Transverse colon (tissue), 4 donors: ENCODE data around the gene MRPS21. TPM values are rescaled to one million over a fixed set of nuclear protein-coding genes. Genes with fewer than 3 reads are reported as not detected.

Source experiments
- DNase-seq: peaks from one replicate; pipeline ENCODE4 v3.0.0-alpha.2; 2019
- H3K27ac ChIP-seq, 4 donors: fragments of 200-600 bp; sonication (generic); 2 replicates each; pipeline ENCODE4 v1.5.1; 2016 to 2018; ENCODE audit warnings: inconsistent platforms in 4 of 4
- H3K27me3 ChIP-seq: fragments of 200-600 bp; sonication (generic); 2 replicates; pipeline ENCODE4 v1.5.1; 2017; ENCODE audit warnings: inconsistent platforms
- H3K36me3 ChIP-seq, 4 donors: fragments of 200-600 bp; sonication (generic); 2 replicates each; pipeline ENCODE4 v1.5.1; 2017 to 2019; ENCODE audit warnings: inconsistent platforms in 4 of 4
- H3K4me1 ChIP-seq, 4 donors: fragments of 200-600 bp; sonication (generic); 2 replicates each; pipeline ENCODE4 v1.5.1; 2017 to 2020; ENCODE audit warnings: inconsistent platforms in 4 of 4
- H3K4me3 ChIP-seq, 4 donors: fragments of 200-600 bp; sonication (generic); 1 replicate in 1 of 4; 2 replicates in 3 of 4; pipeline versions ENCODE4 v1.5.1 to v1.6.1; 2017 to 2019; ENCODE audit warnings: inconsistent platforms in 4 of 4
- H3K9me3 ChIP-seq, 2 donors: fragments of 200-600 bp; sonication (generic); 2 replicates each; pipeline ENCODE4 v1.5.1; 2017 to 2019; ENCODE audit warnings: inconsistent platforms in 2 of 2
- CTCF ChIP-seq, 5 experiments: fragments of 200-600 bp in 3 of 5; fragments of 450-650 bp in 2 of 5; sonication (generic) in 3 of 5; IDR thresholded peaks; 1 replicate in 2 of 5; 2 replicates in 3 of 5; pipeline ENCODE4 v1.5.1; 2016 to 2017; ENCODE audit warnings: antibody characterized with exemption in 5 of 5, inconsistent platforms in 3 of 5, mild to moderate bottlenecking in 2 of 5, moderate library complexity in 1 of 5
- EP300 ChIP-seq: sonication (generic); formaldehyde crosslinking; IDR thresholded peaks from one replicate; pipeline ENCODE4 v1.6.1; 2017; ENCODE audit warnings: antibody characterized with exemption, low read depth
- POLR2A ChIP-seq: fragments of 450-650 bp; IDR thresholded peaks from one replicate; pipeline ENCODE4 v1.6.1; 2016; ENCODE audit warnings: antibody characterized with exemption, mild to moderate bottlenecking, moderate library complexity
- POLR2AphosphoS5 ChIP-seq, 3 donors: sonication (generic); formaldehyde crosslinking; IDR thresholded peaks; one replicate each; pipeline ENCODE4 v1.6.1; 2016; ENCODE audit warnings: antibody characterized with exemption in 3 of 3
- WGBS, 2 donors: methylation state at CpG; one replicate each; pipeline ENCODE4 v1.1.5; 2018; ENCODE audit warnings: low coverage in 1 of 2; 5-methylcytosine and 5-hydroxymethylcytosine counted together
- in situ Hi-C, 4 donors: fragments of 200-750 bp; cut with MboI; loops; one replicate each; pipeline versions ENCODE4 v1.15.0 to v1.15.1; 2017; ENCODE audit warnings: low sequenced_read_pairs in 3 of 4, low pct_ligation_motif_present in 1 of 4, low pct_unique_long_range_greater_than_20kb in 1 of 4
- intact Hi-C: fragments of 100-400 bp; cut with DNase I; formaldehyde crosslinking; loops from one replicate; pipeline ENCODE4 v1.15.1; 2023; ENCODE audit warnings: low total_unique reads
- total RNA-seq, 4 donors: library from RNA; depleted of rRNA; stranded (reverse); fragments of >200 nt; gene quantifications; one replicate each; pipeline ENCODE4 v1.1.0, GENCODE V29; 2016

The MRPS21 gene
- total RNA-seq, 4 donors from 2014 or later, result 8.6 to 31.6 (median 25.7) TPM

DNA sequence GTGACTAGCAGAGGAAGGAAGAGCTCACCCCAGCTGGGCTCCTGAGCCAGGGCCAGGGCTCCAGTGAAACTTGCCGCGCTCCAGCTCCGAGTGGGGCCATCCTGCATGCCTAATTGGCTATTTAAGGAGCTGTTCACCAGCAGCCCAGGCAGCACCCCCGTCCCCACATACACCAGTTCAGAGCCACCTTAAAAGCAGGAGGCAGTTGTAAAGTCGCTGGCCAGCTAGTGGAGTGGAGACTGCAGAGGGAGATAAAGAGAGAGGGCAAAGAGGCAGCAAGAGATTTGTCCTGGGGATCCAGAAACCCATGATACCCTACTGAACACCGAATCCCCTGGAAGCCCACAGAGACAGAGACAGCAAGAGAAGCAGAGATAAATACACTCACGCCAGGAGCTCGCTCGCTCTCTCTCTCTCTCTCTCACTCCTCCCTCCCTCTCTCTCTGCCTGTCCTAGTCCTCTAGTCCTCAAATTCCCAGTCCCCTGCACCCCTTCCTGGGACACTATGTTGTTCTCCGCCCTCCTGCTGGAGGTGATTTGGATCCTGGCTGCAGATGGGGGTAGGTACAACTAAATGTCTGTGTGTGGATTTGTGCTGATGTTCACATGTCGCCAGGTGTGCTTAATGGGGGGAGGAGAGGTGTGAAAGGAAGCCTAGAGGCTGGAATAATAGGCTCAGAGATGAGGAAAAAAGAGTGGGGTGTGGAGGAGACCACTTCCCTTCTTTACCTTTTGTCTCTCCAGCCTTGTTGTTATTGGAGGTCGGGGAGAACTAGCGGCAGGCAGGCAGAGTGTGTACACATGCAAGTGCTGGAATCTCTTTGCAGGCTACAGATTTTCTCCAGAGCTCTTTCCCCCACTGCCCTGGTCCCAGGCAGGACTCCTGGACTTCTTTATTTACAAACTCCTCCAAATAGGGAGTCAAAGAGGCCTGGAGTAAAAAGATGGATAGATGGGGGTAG is 35.8 kb upstream of the MRPS21 start, which contains the start of gene CA14:
Gene CA14 (plus strand): TSS at position 151 of the 962 bp plus-strand sequence. CDS start 355 bp downstream, at position 506.
- peaks cover 8 to 34% (median 23%) of the 10 kb centered on the region in 4 donors for H3K4me1 ChIP-seq
- intact Hi-C loops (no loop called here), in situ Hi-C loops (no loop called here)
- TF ChIP-seq EP300 (no peak), POLR2AphosphoS5 (IDR thresholded peaks at IDR 0.05) (no peak), POLR2A (no peak), CTCF (IDR thresholded peaks at IDR 0.05) (no peak)
- 46 to 55% methylated on average over 4 to 12 of the region's 13 CpGs for WGBS, 2 donors
- no peak within 1 kb of the TSS for H3K4me3 ChIP-seq
- DNase-seq, result no peak
- no peaks in the 10 kb centered on the region for H3K9me3 ChIP-seq
- H3K27ac ChIP-seq, result peak within 1 kb of the TSS in 3 of 4 donors; percentile 31 to 75 (median 74)
- no peaks in the 10 kb centered on the region for H3K36me3 ChIP-seq
- peaks cover 4% of the 10 kb centered on the region for H3K27me3 ChIP-seq

- Histone ChIP-seq H3K36me3 (no peaks in the 10 kb centered on the region), H3K27me3 (peaks cover 4% of the 10 kb centered on the region), H3K4me1 (peaks cover 8 to 34% (median 23%) of the 10 kb centered on the region in 4 donors), H3K9me3 (no peaks in the 10 kb centered on the region), H3K4me3 (no peak overlapping the region), H3K27ac (peak overlapping the region in 3 of 4 donors; percentile 31 to 75 (median 65))
- no peak for TF ChIP-seq CTCF (IDR thresholded peaks at IDR 0.05)
- no peak for TF ChIP-seq POLR2A
- no peak for TF ChIP-seq POLR2AphosphoS5 (IDR thresholded peaks at IDR 0.05)
- TF ChIP-seq EP300, result no peak
- intact Hi-C loops (no loop called here), in situ Hi-C loops (no loop called here)
- no peak for DNase-seq
- WGBS, 2 donors, result 30% methylated on average over 4 of the region's 4 CpGs; no CpG with 5 or more reads in 1 of the 2 donors
Observed at GRCh38 chr1:150259217-150259616, 34.4 kb upstream of the MRPS21 start.

DNA sequence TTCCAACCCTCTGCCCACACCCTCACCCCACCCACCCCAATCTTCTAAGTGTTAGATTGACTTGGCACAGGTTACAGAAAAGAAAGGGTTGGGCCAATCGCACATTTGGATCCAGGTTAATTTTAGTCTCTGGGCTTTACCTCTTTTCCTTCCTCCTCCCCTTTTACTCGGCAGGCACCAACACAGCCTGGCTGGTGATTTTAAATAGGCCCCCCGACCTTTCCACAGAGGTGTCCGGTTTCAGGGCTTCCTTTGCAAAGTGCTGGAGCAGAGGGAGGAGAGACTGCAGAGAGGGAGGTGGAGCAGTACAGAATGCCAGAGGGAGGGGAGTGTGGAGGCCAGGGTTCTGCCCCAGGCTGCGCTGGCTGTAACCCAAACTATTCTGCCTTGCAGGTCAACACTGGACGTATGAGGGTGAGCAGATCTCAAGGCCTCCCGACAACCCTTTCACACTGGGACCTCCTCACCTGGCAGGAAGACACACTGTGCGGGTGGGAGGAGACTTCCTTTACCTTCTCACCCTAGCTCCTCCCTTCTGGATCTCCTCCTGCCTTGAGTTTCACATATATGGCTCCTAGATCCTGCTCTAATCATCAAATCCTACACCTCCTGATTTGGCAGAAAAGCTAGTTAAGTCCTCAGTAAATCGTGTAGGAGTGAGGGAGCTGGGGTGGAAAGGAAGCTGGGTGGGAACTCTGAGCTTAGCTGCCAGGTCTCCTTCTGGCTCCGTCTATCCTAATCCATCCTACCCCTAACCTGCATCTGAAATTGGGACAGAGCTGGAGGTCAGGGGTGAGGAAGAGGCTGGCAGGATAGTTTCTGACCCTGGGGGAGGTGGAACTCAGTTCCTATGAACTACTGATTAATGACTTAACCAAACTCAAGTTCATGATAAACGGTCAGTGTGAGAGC is 33.6 kb upstream of the MRPS21 start:
- Histone ChIP-seq H3K27ac (peak overlapping the region; percentile 31 to 75 (median 64)), H3K36me3 (no peaks in the 10 kb centered on the region), H3K4me1 (peaks cover 8 to 34% (median 23%) of the 10 kb centered on the region in 4 donors), H3K4me3 (peak overlapping the region in 1 of 4 donors; percentile 18), H3K27me3 (peaks cover 4% of the 10 kb centered on the region), H3K9me3 (no peaks in the 10 kb centered on the region)
- in situ Hi-C loops (no loop called here), intact Hi-C loops (no loop called here)
- TF ChIP-seq POLR2AphosphoS5 (IDR thresholded peaks at IDR 0.05), result peak in 1 of 3 donors; percentile 14
- TF ChIP-seq POLR2A, result no peak
- DNase-seq, result peak; percentile 66
- WGBS, 2 donors, result 29 to 35% methylated on average over 3 to 11 of the region's 11 CpGs

- no peaks in the 10 kb centered on the region for H3K9me3 ChIP-seq
- 78% methylated on average over 6 of the region's 6 CpGs; no CpG with 5 or more reads in 1 of the 2 donors for WGBS, 2 donors
- TF ChIP-seq POLR2A (no peak), CTCF (IDR thresholded peaks at IDR 0.05) (no peak), POLR2AphosphoS5 (IDR thresholded peaks at IDR 0.05) (no peak), EP300 (no peak)
- no peak for DNase-seq
- H3K27ac ChIP-seq, result no peak overlapping the region
- no peak overlapping the region for H3K4me3 ChIP-seq
- in situ Hi-C loops, result no loop called here
- intact Hi-C loops, result no loop called here
- peaks cover 4% of the 10 kb centered on the region for H3K27me3 ChIP-seq
- peaks cover 0 to 11% (median 4%) of the 10 kb centered on the region in 4 donors for H3K36me3 ChIP-seq
- peaks cover 5 to 24% (median 14%) of the 10 kb centered on the region in 4 donors for H3K4me1 ChIP-seq
Observed at GRCh38 chr1:150261367-150261766, 32.3 kb upstream of the MRPS21 start.
